ENCODE results near the gene SCARB1.
"Not testable (repeated sequence)": the region's sequence is repeated elsewhere in the genome, so short reads cannot be mapped to it uniquely, and the experiment has no call there.

SCARB1 gene

DNA sequence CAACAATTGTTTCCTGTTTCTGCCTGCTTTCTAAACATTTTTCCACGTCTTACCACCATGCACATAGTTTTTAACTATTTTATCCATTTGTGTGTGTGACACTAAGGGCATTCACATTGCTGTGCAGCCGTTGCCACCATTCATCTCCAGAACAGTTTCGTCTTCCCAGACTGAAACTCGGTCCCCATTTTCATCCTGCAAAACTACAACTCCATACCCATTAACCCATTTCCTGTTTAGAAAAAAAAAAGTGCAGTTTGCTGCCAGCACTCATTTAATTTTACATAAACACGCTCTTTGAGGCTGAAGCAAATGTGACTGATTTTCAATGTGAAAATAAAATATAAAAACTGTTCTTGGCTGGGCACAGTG lies 35.2 kb upstream of the SCARB1 start:
- H3K4me3 ChIP-seq (ENCODE audit: low read length): no peak overlapping the region
- H3K27ac ChIP-seq (ENCODE audit: low read depth, low read length): no peak overlapping the region
- no peaks in the 10 kb centered on the region for H3K36me3 ChIP-seq (ENCODE audit: control insufficient read depth, insufficient read depth, low read length)
- H3K9ac ChIP-seq (ENCODE audit: low read length): no peak overlapping the region
- no peaks in the 10 kb centered on the region for H3K4me1 ChIP-seq (ENCODE audit: control insufficient read depth, insufficient read depth, low read length)
- H3K27me3 ChIP-seq (ENCODE audit: control insufficient read depth, insufficient read depth, low read length): no peaks in the 10 kb centered on the region

DNA sequence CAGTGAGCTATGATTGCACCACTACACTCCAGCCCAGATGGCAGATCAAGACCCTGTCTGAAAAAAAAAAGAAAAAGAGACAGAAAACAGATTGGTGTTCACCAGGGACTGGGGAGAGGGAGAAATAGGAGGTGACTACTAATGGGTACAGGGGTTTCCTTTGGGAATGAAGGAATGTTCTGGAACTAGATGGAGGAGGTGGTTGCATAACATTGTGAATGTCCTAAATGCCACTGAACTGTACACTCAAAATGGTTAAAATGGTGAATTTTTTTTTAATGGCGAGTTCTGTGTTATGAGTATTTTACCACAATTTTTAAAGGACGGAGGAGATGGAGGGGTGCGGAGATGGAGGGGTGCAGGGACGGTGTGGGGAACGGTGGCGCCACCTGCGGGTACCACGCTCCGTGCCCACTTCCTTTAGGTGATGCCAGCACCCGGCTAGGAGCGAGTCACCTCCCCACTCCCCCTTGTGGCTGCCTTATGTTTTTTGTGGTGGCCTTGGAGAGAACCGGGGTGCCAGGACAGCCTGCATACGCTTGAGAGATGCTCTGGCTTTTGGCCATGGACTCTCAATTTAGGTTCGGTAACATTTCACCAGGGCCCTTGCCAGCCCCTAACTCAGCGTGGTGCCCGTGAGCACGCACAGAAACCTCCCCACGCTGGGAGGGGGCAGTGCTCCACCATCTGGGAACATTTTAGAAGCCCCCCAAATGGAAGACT lies 34.7 kb upstream of the SCARB1 start:
- Histone ChIP-seq H3K4me3 (ENCODE audit: low read length) (no peak overlapping the region), H3K9ac (ENCODE audit: low read length) (no peak overlapping the region), H3K27ac (ENCODE audit: low read depth, low read length) (no peak overlapping the region), H3K36me3 (ENCODE audit: control insufficient read depth, insufficient read depth, low read length) (no peaks in the 10 kb centered on the region), H3K27me3 (ENCODE audit: control insufficient read depth, insufficient read depth, low read length) (no peaks in the 10 kb centered on the region), H3K4me1 (ENCODE audit: control insufficient read depth, insufficient read depth, low read length) (no peaks in the 10 kb centered on the region)

DNA sequence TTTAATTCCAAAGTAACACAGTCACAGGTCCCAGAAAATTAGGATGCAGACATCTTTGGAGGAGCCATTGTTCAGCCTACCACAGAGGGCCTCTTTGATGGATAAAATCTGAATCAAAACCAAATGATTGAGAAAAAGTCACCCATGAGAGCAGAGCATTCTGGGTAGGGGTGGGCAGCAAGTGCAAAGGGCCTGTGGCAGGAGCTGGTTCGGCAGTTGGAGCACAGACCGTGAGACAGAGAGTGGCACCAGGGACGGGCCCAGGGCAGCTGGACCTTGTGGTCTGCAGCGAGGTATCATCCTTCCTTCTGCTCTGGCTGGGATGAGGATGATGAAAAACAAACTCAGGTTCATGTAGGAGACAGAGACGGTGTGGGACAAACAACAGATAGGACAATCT lies 32.8 kb upstream of the SCARB1 start:
- no peak overlapping the region for H3K27ac ChIP-seq (ENCODE audit: low read depth, low read length)
- H3K27me3 ChIP-seq (ENCODE audit: control insufficient read depth, insufficient read depth, low read length): no peaks in the 10 kb centered on the region
- no peaks in the 10 kb centered on the region for H3K4me1 ChIP-seq (ENCODE audit: control insufficient read depth, insufficient read depth, low read length)
- no peak overlapping the region for H3K4me3 ChIP-seq (ENCODE audit: low read length)
- no peak overlapping the region for H3K9ac ChIP-seq (ENCODE audit: low read length)
- no peaks in the 10 kb centered on the region for H3K36me3 ChIP-seq (ENCODE audit: control insufficient read depth, insufficient read depth, low read length)

DNA sequence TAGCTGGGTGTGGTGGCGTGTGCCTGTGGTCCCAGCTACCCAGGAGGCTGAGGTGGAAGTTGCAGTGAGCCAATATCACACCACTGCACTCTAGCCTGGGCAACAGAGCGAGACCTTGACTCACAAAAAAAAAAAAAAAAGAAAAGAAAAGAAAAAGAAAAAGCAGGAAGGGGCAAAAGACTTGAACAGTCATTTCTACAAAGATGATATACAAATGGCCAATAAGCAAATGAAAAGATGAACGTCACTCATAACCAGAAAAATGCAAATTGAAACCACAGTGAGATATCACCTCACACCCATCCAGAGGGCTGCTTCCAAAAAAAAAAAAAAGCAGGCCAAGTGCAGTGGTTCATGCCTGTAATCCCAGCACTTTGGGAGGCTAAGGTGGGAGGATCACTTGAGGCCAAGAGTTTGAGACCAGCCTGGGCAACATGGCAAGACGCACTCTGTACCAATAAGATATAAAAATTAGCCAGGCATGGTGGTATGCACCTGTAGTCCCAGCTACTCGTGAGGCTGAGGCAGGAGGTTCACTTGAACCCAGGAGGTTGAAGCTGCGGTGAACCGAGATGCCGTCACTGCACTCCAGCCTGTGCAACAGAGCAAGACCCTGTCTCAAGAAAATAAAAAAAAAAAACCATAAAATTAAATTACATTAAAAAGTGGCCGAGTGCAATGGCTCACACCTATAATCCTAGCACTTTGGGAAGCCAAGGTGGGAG lies 30.3 kb upstream of the SCARB1 start:
- Histone ChIP-seq H3K36me3 (ENCODE audit: control insufficient read depth, insufficient read depth, low read length) (no peaks in the 10 kb centered on the region), H3K4me1 (ENCODE audit: control insufficient read depth, insufficient read depth, low read length) (no peaks in the 10 kb centered on the region), H3K9ac (ENCODE audit: low read length) (no peak overlapping the region), H3K4me3 (ENCODE audit: low read length) (no peak overlapping the region), H3K27me3 (ENCODE audit: control insufficient read depth, insufficient read depth, low read length) (no peaks in the 10 kb centered on the region), H3K27ac (ENCODE audit: low read depth, low read length) (no peak overlapping the region)

DNA sequence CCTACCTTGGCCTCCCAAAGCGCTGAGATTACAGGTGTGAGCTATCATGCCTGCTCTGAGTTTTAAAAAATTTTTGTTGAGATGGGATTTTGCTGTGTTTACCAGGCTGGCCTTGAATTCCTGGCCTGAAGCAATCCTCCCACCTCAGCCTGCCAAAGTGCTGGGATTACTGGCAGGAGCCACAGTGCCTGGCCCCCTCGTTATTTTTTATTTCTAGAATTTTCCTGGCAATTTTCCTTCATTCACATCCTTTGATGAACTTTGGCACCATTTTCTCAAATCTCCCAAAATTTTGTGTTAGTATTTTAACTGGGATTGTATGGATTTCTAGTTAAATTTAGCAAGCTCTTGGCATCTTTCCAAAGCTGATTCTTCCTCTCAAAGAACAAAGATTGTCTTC lies 24.6 kb upstream of the SCARB1 start:
- Histone ChIP-seq H3K4me3 (ENCODE audit: low read length) (no peak overlapping the region), H3K27ac (ENCODE audit: low read depth, low read length) (no peak overlapping the region), H3K9ac (ENCODE audit: low read length) (no peak overlapping the region), H3K27me3 (ENCODE audit: control insufficient read depth, insufficient read depth, low read length) (no peaks in the 10 kb centered on the region), H3K36me3 (ENCODE audit: control insufficient read depth, insufficient read depth, low read length) (no peaks in the 10 kb centered on the region), H3K4me1 (ENCODE audit: control insufficient read depth, insufficient read depth, low read length) (no peaks in the 10 kb centered on the region)

DNA sequence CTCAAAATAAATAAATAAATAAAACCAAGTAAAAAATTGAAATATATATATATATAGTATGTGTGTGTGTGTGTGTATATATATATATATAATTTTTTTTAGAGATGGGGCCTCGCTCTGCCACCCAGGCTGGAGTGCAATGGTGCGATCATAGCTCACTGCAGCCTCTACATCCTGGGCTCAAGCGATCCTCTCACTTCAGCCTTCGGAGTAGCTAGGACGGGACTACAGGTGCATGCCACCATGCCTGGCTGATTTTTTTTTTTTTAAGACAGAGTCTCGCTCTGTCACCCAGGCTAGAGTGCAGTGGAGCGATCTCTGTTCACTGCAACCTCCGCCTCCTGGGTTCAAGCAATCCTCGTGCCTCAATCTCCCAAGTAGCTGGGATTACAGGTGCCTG lies 24.1 kb upstream of the SCARB1 start:
- H3K27me3 ChIP-seq (ENCODE audit: control insufficient read depth, insufficient read depth, low read length); H3K27ac ChIP-seq (ENCODE audit: low read depth, low read length): not testable (repeated sequence)

DNA sequence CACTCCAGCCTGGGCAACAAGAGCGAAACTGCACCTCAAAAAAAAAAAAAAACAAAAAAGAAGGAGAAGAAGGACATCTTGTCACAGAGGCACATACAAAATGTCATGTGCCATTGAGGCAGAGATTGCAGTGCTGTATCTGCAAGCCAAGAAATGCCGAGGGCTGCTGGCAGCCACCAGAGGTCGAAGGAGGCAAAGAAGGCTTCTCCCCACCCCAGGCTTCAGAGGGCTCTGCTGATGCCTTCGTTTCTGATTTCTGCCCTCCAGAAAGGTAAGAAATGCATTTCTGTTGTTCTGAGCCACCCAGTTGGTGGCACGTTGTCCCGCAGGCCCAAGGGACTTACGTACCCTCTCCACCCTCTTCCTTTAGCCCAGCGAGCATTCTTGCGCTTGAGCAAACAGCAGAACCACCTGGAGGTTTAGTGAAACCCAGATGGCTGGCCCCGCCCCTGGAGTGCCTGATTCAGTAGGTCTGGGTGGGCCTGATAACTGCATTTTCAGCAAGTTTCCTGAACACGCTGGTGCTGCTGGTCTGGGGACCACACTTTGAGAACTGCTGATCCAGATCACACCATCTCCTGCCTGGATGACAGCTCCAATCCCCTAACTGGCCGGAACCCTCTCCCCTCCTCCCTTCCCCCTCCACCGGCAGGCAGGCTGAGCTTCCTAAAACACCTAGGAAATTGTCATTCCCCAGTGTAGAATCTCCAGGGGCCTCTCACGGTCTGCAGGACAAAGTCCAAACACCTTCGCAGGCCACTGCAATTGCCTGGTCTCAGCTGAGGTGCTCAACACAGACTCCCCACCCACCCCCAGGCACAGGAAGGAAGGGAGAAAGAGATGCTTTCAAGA lies 21.1 kb upstream of the SCARB1 start:
- Histone ChIP-seq H3K4me1 (ENCODE audit: control insufficient read depth, insufficient read depth, low read length) (no peaks in the 10 kb centered on the region), H3K9ac (ENCODE audit: low read length) (no peak overlapping the region), H3K36me3 (ENCODE audit: control insufficient read depth, insufficient read depth, low read length) (no peaks in the 10 kb centered on the region), H3K4me3 (ENCODE audit: low read length) (no peak overlapping the region), H3K27ac (ENCODE audit: low read depth, low read length) (no peak overlapping the region), H3K27me3 (ENCODE audit: control insufficient read depth, insufficient read depth, low read length) (no peaks in the 10 kb centered on the region)

More for the DNA sequence above, 24.1 kb upstream of the SCARB1 start:
- not testable (repeated sequence) for H3K36me3 ChIP-seq (ENCODE audit: control insufficient read depth, insufficient read depth, low read length); H3K9ac ChIP-seq (ENCODE audit: low read length); H3K4me1 ChIP-seq (ENCODE audit: control insufficient read depth, insufficient read depth, low read length); H3K4me3 ChIP-seq (ENCODE audit: low read length)

DNA sequence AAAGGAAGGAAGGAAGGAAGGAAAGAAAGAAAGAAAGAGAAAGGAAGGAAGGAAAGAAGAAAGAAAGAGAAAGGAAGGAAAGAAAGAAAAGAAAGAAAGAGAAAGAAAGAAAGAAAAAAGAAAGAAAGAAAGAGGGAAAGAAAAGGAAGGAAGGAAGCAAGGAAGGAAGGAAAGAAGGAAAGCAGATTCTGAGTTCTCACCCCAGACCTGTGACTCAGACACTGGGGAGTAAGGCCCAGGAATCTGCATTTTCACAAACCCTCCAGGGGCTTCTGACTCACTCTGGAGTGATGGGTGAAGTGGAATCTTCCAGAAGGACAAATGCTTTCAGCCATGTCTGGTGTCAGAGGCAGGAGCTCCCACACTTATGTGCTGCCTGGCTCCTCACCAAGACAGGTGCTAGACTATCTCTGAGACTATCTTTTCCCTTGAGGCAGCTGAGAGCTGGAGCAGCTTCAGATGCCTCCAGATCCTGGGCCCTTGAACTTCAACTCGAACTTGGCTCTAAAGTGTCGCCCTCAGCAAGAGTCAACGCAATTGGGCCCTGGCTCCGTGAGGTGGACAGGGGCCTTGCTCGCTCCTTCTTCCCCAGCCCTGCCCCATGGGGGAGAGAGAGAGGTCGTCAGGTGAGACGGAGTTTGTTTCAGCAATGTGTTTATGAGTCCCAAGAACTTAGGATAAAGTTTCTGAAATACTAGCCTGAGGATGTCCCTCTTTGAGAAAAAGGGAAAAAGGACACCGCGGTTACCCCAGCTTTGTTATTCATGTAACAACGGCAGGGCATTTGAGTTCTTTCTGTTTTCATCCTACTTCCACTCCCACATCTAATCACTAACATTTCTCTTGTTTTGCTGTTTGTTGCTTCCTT lies 19.8 kb upstream of the SCARB1 start:
- no peaks in the 10 kb centered on the region for H3K4me1 ChIP-seq (ENCODE audit: control insufficient read depth, insufficient read depth, low read length)
- no peaks in the 10 kb centered on the region for H3K36me3 ChIP-seq (ENCODE audit: control insufficient read depth, insufficient read depth, low read length)
- no peak overlapping the region for H3K9ac ChIP-seq (ENCODE audit: low read length)
- H3K27me3 ChIP-seq (ENCODE audit: control insufficient read depth, insufficient read depth, low read length): no peaks in the 10 kb centered on the region
- H3K4me3 ChIP-seq (ENCODE audit: low read length): no peak overlapping the region
- no peak overlapping the region for H3K27ac ChIP-seq (ENCODE audit: low read depth, low read length)

DNA sequence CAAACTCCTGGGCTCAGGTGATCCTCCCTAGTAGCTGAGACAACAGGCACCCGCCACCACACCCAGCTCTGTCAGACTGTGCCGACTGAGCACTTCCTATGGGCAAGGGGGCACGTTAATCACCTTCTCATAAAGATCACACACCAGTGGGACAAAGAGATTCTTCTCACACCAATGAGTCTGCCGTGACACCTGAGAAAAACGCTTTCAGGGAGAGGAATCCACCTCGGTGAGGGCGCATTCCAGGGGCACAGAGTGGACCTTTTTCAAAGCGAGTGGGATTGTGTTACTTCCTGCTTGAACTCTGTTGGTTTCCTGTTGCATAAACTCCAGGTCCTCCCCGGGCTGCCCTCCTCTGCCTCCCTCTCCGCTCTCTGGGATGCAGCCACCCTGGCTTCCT lies 17.5 kb upstream of the SCARB1 start:
- H3K4me1 ChIP-seq (ENCODE audit: control insufficient read depth, insufficient read depth, low read length): no peaks in the 10 kb centered on the region
- no peak overlapping the region for H3K9ac ChIP-seq (ENCODE audit: low read length)
- H3K36me3 ChIP-seq (ENCODE audit: control insufficient read depth, insufficient read depth, low read length): no peaks in the 10 kb centered on the region
- no peak overlapping the region for H3K4me3 ChIP-seq (ENCODE audit: low read length)
- no peak overlapping the region for H3K27ac ChIP-seq (ENCODE audit: low read depth, low read length)
- H3K27me3 ChIP-seq (ENCODE audit: control insufficient read depth, insufficient read depth, low read length): no peaks in the 10 kb centered on the region

DNA sequence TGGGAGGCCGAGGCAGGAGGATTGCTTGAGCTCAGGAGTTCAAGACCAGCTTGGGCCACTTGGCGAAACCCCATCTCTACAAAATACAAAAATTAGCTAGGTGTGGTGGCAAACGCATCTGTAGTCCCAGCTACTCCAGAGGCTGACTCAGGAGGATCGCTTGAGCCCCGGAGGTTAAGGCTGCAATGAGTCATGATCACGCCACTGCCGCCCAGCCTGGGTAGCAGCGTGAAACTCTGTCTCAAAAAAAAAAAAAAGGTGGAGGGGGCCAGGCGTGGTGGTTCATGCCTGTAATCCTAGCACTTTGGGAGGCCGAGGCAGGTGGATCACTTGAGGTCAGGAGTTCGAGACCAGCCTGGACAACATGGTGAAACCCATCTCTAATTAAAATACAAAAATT lies 16.7 kb upstream of the SCARB1 start:
- H3K4me3 ChIP-seq (ENCODE audit: low read length); H3K36me3 ChIP-seq (ENCODE audit: control insufficient read depth, insufficient read depth, low read length); H3K4me1 ChIP-seq (ENCODE audit: control insufficient read depth, insufficient read depth, low read length); H3K9ac ChIP-seq (ENCODE audit: low read length); H3K27ac ChIP-seq (ENCODE audit: low read depth, low read length); H3K27me3 ChIP-seq (ENCODE audit: control insufficient read depth, insufficient read depth, low read length): not testable (repeated sequence)

DNA sequence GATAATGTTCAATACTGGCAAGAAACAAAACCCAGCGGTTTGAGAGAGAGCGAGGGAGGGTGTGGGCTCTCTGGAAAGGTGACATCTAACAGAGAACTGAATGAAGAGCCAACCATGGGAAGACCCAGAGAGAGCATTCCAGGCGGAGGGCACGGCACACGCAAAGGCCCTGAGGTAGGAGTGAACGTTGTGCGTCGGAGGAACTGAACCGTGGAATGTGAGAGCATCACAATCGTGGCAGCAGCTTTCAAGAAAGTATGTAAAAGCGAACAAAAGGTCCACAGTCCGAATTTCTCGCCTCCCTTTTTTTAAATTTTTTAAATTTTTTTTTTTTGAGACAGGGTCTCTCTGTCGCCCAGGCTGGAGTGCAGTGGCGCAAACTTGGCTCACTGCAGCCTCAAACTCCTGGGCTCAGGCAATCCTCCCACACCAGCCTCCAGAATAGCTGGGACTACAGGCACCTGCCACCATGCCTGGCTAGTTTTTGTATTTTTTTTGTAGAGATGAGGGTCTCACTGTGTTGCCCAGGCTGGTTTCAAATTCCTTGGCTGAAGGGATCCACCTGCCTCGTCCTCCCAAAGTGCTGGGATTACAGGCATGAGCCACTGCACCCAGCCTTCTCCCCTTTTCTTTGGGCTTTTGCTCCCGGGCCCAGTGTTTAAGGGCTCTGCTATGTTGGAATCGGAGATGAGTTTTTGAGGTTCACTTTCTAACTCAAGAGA lies 15.3 kb upstream of the SCARB1 start:
- H3K4me1 ChIP-seq (ENCODE audit: control insufficient read depth, insufficient read depth, low read length): no peaks in the 10 kb centered on the region
- no peaks in the 10 kb centered on the region for H3K36me3 ChIP-seq (ENCODE audit: control insufficient read depth, insufficient read depth, low read length)
- H3K27me3 ChIP-seq (ENCODE audit: control insufficient read depth, insufficient read depth, low read length): no peaks in the 10 kb centered on the region
- H3K9ac ChIP-seq (ENCODE audit: low read length): no peak overlapping the region
- H3K4me3 ChIP-seq (ENCODE audit: low read length): no peak overlapping the region
- no peak overlapping the region for H3K27ac ChIP-seq (ENCODE audit: low read depth, low read length)
